Endodermal cell (in vitro differentiated cells): ENCODE results near the gene KRT10. TPM values are rescaled to one million over a fixed set of nuclear protein-coding genes. Genes with fewer than 3 reads are reported as not detected.
"Not testable (repeated sequence)": the region's sequence is repeated elsewhere in the genome, so short reads cannot be mapped to it uniquely, and the experiment has no call there.

Experiments
- DNase-seq: peaks from one replicate; pipeline ENCODE4 v3.0.0-alpha.2; 2017
- H3K27ac ChIP-seq: 2 replicates; pipeline ENCODE4 v1.5.1; 2013; ENCODE audit warnings: mild to moderate bottlenecking, low read depth, low read length, moderate library complexity
- H3K27me3 ChIP-seq: 2 replicates; pipeline ENCODE4 v1.6.1; 2013; ENCODE audit warnings: mild to moderate bottlenecking, low read length, moderate library complexity; ENCODE audit not compliant: insufficient read depth, control insufficient read depth, poor library complexity, severe bottlenecking
- H3K36me3 ChIP-seq: 2 replicates; pipeline ENCODE4 v1.7.0; 2013; ENCODE audit warnings: mild to moderate bottlenecking, low read length, moderate library complexity; ENCODE audit not compliant: control insufficient read depth, insufficient read depth
- H3K4me1 ChIP-seq: one replicate; pipeline ENCODE4 v1.7.0; 2013; ENCODE audit warnings: low read length; ENCODE audit not compliant: control insufficient read depth, insufficient read depth
- H3K4me3 ChIP-seq: 2 replicates; pipeline ENCODE4 v1.5.1; 2013; ENCODE audit warnings: mild to moderate bottlenecking, low read length, moderate library complexity
- H3K9ac ChIP-seq: 2 replicates; pipeline ENCODE4 v1.6.1; 2013; ENCODE audit warnings: mild to moderate bottlenecking, low read length, moderate library complexity; ENCODE audit not compliant: poor library complexity, severe bottlenecking; ENCODE audit errors: extremely low read depth
- H3K9me3 ChIP-seq: 2 replicates; pipeline ENCODE4 v1.6.1; 2013; ENCODE audit warnings: mild to moderate bottlenecking, low read length, moderate library complexity; ENCODE audit not compliant: control insufficient read depth
- H3K27ac Mint-ChIP-seq: 2 replicates; pipeline ENCODE4 v1.8.0; 2020; ENCODE audit warnings: mixed read lengths
- H3K27me3 Mint-ChIP-seq: 2 replicates; pipeline ENCODE4 v1.8.0; 2021; ENCODE audit warnings: mild to moderate bottlenecking, mixed read lengths; ENCODE audit not compliant: insufficient read depth
- H3K36me3 Mint-ChIP-seq: 2 replicates; pipeline ENCODE4 v1.8.0; 2020; ENCODE audit warnings: low read depth, mixed read lengths
- H3K4me1 Mint-ChIP-seq: 2 replicates; pipeline ENCODE4 v1.8.0; 2020; ENCODE audit warnings: mixed read lengths
- H3K4me3 Mint-ChIP-seq: 2 replicates; pipeline ENCODE4 v1.8.0; 2020; ENCODE audit warnings: mild to moderate bottlenecking, moderate library complexity, mixed read lengths
- H3K9me3 Mint-ChIP-seq: 2 replicates; pipeline ENCODE4 v1.8.0; 2020; ENCODE audit warnings: mild to moderate bottlenecking, mixed read lengths
- CTCF ChIP-seq: fragments of 200-600 bp; sonication (generic); conservative IDR thresholded peaks from 2 replicates; pipeline ENCODE4 v1.5.0; 2021; ENCODE audit warnings: antibody characterized with exemption, mild to moderate bottlenecking
- WGBS, 2 experiments: methylation state at CpG; one replicate each; pipeline versions ENCODE4 v1.1.5 to v1.1.7; 2013; ENCODE audit warnings: missing lambda C conversion rate in 2 of 2, mixed read lengths in 1 of 2; ENCODE audit not compliant: insufficient coverage in 1 of 2, insufficient read length in 1 of 2; 5-methylcytosine and 5-hydroxymethylcytosine counted together
- total RNA-seq, 2 donors: library from RNA; stranded (reverse); fragmentation: NEBNext Ultra II Directional in 1 of 2; extraction: Animal tissue kit (Norgen Biotek cat#: 25700) in 1 of 2; gene quantifications; 2 replicates in 1 of 2; 3 replicates in 1 of 2; pipeline ENCODE4 v1.2.1, GENCODE V29; 2021

KRT10 gene
- total RNA-seq, 2 donors from 2014 or later = 22.3 to 46.8 TPM

DNA sequence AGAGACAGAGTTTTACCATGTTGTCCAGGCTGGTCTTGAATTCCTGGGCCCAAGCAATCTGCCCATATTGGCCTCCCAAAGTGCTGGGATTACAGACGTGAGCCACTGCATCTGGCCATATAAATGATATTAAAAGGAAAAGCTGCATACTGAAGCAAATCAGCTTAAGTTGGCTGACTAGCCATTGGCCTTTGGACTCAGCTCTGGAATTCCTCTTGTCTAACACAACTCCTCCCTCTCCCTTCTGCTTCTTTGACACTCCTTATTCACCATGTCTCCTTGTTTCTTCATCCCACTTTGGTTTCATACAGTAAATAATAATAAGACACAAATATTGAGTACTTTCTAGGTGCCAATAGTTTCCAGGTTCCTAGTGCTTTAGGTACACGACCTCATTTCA is 37.1 kb upstream of the KRT10 start:
- Histone ChIP-seq H3K36me3 (no peaks in the 10 kb centered on the region), H3K9me3 (no peaks in the 10 kb centered on the region), H3K4me3 (no peak overlapping the region), H3K27ac (no peak overlapping the region), H3K9ac (no peak overlapping the region), H3K27me3 (no peaks in the 10 kb centered on the region), H3K4me1 (peaks cover 2% of the 10 kb centered on the region)
- no peak for DNase-seq
- 81 to 94% methylated on average over 1 to 2 of the region's 2 CpGs for WGBS, 2 experiments
- no peaks in the 10 kb centered on the region for H3K36me3 Mint-ChIP-seq
- H3K27ac Mint-ChIP-seq = no peak overlapping the region
- no peak overlapping the region for H3K4me3 Mint-ChIP-seq
- peaks cover 43% of the 10 kb centered on the region for H3K27me3 Mint-ChIP-seq
- H3K9me3 Mint-ChIP-seq = peaks cover 6% of the 10 kb centered on the region
- H3K4me1 Mint-ChIP-seq = peaks cover 20% of the 10 kb centered on the region
- no peak for TF ChIP-seq CTCF

- not testable (repeated sequence) for H3K4me3 ChIP-seq, H3K27ac Mint-ChIP-seq, H3K36me3 ChIP-seq, H3K27me3 ChIP-seq, H3K27ac ChIP-seq, H3K9me3 ChIP-seq, H3K9ac ChIP-seq, H3K9me3 Mint-ChIP-seq, DNase-seq, H3K4me1 ChIP-seq, H3K4me3 Mint-ChIP-seq, H3K36me3 Mint-ChIP-seq
- 100% methylated on average over 1 of the region's 2 CpGs; no CpG with 5 or more reads in 1 of the 2 experiments for WGBS, 2 experiments
- H3K4me1 Mint-ChIP-seq = peaks cover 20% of the 10 kb centered on the region
- peaks cover 40% of the 10 kb centered on the region for H3K27me3 Mint-ChIP-seq
Measured at GRCh38 chr17:40858667-40859066, 36.3 kb upstream of the KRT10 start.

DNA sequence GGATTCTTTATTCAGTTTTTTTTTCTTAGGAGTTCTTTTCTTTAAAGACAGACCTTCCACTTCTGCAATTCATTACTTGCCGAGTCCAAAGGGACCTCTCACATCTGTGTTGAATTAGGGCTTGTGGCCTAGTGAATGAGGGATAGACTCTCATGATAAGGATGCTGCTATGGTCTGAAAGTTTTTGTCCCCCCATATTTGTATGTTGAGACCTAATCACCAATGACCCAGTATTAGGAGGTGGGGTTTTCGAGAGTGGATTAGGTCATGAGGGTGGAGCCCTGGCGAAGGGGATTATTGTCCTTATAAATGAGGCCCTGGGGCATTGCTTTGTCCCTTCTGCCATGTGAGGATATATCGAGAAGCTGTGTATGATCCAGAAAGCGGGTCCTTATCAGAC is 35.1 kb upstream of the KRT10 start:
- H3K4me1 Mint-ChIP-seq = peaks cover 13% of the 10 kb centered on the region
- H3K36me3 Mint-ChIP-seq = no peaks in the 10 kb centered on the region
- WGBS, 2 experiments = 84 to 100% methylated on average over 3 to 5 of the region's 5 CpGs
- Histone ChIP-seq H3K4me1 (peaks cover 2% of the 10 kb centered on the region), H3K9ac (no peak overlapping the region), H3K9me3 (no peaks in the 10 kb centered on the region), H3K27me3 (no peaks in the 10 kb centered on the region), H3K4me3 (no peak overlapping the region), H3K36me3 (no peaks in the 10 kb centered on the region), H3K27ac (no peak overlapping the region)
- no peak for TF ChIP-seq CTCF
- DNase-seq = no peak
- H3K9me3 Mint-ChIP-seq = peaks cover 4% of the 10 kb centered on the region
- H3K27ac Mint-ChIP-seq = no peak overlapping the region
- peaks cover 30% of the 10 kb centered on the region for H3K27me3 Mint-ChIP-seq
- H3K4me3 Mint-ChIP-seq = no peak overlapping the region

DNA sequence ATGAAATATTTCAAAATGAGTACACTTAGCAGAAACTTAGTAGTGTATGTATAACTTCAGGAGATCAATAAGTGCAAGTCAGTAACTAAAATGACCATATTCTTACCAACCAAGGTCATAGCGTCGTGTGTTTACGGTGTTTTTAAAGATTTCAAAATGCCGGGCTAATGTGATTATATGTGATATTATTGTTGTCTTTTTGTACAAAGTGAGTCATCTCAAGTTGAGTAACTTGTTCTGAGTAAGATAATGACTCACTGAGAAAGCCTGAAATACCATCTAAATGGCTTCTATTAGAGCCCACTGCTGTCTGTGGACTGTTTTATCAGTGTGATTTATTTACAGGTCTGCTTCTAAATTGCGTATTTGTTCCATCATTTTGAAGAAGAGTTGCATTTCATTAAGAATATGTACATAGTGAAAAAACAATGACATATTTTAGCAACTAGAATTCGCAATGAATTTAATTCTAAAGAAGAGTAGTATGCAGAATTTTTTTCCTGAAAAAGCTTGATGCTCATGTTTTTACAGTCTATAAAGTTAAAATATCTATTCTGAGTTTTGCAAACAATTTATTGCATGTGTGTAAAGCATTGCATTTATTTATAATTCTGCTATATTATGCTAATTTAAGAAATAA is 31.9 kb upstream of the KRT10 start:
- no peak overlapping the region for H3K27ac Mint-ChIP-seq
- no peak overlapping the region for H3K27ac ChIP-seq
- peaks cover 27% of the 10 kb centered on the region for H3K27me3 Mint-ChIP-seq
- H3K4me3 ChIP-seq = no peak overlapping the region
- peaks cover 4% of the 10 kb centered on the region for H3K9me3 Mint-ChIP-seq
- no peaks in the 10 kb centered on the region for H3K36me3 Mint-ChIP-seq
- no peaks in the 10 kb centered on the region for H3K36me3 ChIP-seq
- H3K27me3 ChIP-seq = peaks cover 15% of the 10 kb centered on the region
- peaks cover 2% of the 10 kb centered on the region for H3K4me1 ChIP-seq
- H3K9me3 ChIP-seq = no peaks in the 10 kb centered on the region
- TF ChIP-seq CTCF = no peak
- H3K4me3 Mint-ChIP-seq = no peak overlapping the region
- peaks cover 13% of the 10 kb centered on the region for H3K4me1 Mint-ChIP-seq
- no peak for DNase-seq
- no peak overlapping the region for H3K9ac ChIP-seq
- WGBS, 2 experiments = 91 to 92% methylated on average over 2 to 6 of the region's 6 CpGs
